Neutrophil (primary cell): ENCODE results near the gene RPS6KL1.

Experiments used
- H3K27ac ChIP-seq: fragments of 200-600 bp; sonication (generic); 2 replicates; pipeline ENCODE4 v1.5.1; 2016; ENCODE audit warnings: mild to moderate bottlenecking, moderate library complexity
- H3K27me3 ChIP-seq: fragments of 200-600 bp; sonication (generic); 2 replicates; pipeline ENCODE4 v1.6.0; 2016; ENCODE audit warnings: mild to moderate bottlenecking
- H3K36me3 ChIP-seq: fragments of 200-600 bp; sonication (generic); 2 replicates; pipeline ENCODE4 v1.5.1; 2017
- H3K4me1 ChIP-seq, 2 experiments: fragments of 200-600 bp in 1 of 2; sonication (generic) in 1 of 2; 1 replicate in 1 of 2; 2 replicates in 1 of 2; pipeline versions ENCODE4 v1.5.1 to v1.6.1; 2013 to 2016; ENCODE audit warnings: low read depth in 1 of 2, low read length in 1 of 2, mild to moderate bottlenecking in 1 of 2, moderate library complexity in 1 of 2; ENCODE audit not compliant: control insufficient read depth in 1 of 2, insufficient read depth in 1 of 2
- H3K4me3 ChIP-seq, 2 experiments: fragments of 200-600 bp in 1 of 2; sonication (generic) in 1 of 2; 1 replicate in 1 of 2; 2 replicates in 1 of 2; pipeline ENCODE4 v1.5.1; 2013 to 2016; ENCODE audit warnings: low read depth in 1 of 2, low read length in 1 of 2, mild to moderate bottlenecking in 1 of 2, moderate library complexity in 1 of 2
- H3K9me3 ChIP-seq: fragments of 200-600 bp; sonication (generic); 2 replicates; pipeline ENCODE4 v1.5.1; 2016
- TF ChIP-seq, protein P1 (sequence below): fragments of 200-600 bp; sonication (generic); IDR thresholded peaks from 2 replicates; pipeline ENCODE4 v1.5.1; 2016; ENCODE audit warnings: antibody characterized with exemption

The RPS6KL1 gene

DNA sequence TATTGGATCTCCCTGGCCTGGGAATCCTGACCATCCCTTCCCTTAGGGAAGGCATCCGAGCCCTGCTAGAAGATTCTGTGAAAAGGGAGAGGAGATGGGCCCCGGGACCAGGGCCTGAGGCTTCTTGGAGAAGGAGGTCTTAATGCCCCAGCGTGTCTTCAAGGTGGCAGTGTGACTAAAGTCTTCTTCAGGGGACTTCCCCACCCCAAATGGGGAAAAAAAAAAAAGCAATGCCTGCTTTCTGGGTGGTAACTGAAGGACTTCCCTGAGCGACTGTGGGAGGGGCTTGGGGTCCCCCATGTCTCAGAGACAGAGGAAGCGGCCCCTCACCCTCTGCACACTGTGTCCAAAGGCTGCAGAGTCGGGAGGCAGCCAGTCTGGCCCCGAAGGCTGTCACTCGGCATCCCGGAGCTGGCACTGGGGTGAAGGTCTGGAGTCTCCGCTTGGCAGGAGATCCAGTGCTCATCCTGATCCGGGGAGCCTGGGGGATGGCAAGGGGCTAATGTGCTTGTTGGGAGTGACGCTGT, 40.2 kb upstream of the RPS6KL1 start:
- no peak overlapping the region for H3K27ac ChIP-seq
- no peak overlapping the region for H3K4me3 ChIP-seq
- H3K9me3 ChIP-seq, result no peaks in the 10 kb centered on the region
- no peaks in the 10 kb centered on the region for H3K27me3 ChIP-seq
- peaks cover 12 to 16% of the 10 kb centered on the region in 2 experiments for H3K4me1 ChIP-seq
- no peaks in the 10 kb centered on the region for H3K36me3 ChIP-seq
- TF ChIP-seq, protein P1, sequence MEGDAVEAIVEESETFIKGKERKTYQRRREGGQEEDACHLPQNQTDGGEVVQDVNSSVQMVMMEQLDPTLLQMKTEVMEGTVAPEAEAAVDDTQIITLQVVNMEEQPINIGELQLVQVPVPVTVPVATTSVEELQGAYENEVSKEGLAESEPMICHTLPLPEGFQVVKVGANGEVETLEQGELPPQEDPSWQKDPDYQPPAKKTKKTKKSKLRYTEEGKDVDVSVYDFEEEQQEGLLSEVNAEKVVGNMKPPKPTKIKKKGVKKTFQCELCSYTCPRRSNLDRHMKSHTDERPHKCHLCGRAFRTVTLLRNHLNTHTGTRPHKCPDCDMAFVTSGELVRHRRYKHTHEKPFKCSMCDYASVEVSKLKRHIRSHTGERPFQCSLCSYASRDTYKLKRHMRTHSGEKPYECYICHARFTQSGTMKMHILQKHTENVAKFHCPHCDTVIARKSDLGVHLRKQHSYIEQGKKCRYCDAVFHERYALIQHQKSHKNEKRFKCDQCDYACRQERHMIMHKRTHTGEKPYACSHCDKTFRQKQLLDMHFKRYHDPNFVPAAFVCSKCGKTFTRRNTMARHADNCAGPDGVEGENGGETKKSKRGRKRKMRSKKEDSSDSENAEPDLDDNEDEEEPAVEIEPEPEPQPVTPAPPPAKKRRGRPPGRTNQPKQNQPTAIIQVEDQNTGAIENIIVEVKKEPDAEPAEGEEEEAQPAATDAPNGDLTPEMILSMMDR, result no peak

DNA sequence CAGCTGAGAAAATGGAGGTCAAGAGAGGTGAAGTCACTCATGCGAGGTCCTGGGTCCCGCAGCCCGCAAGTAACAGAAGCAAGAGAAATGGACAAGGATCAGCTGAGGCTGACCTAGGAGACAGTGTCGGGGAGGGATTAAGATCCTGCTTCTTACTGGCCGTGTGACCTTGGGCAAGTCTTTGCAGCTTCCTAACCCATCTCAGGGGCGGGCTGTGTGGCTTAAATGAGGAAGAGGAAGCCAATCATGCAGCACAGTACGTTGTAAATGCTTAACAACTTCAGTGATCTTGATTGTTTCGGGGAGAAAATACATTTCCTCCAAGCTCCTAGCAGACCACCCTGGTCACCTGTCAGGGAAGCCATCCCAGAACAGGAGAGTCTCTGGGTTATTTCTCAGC, 39.4 kb upstream of the RPS6KL1 start:
- no peaks in the 10 kb centered on the region for H3K36me3 ChIP-seq
- H3K27ac ChIP-seq, result peak overlapping the region; percentile 77
- H3K4me3 ChIP-seq, result peak overlapping the region; percentile 7 to 8
- peaks cover 12 to 16% of the 10 kb centered on the region in 2 experiments for H3K4me1 ChIP-seq
- TF ChIP-seq, protein P1, result no peak
- H3K27me3 ChIP-seq, result peaks cover 4% of the 10 kb centered on the region
- no peaks in the 10 kb centered on the region for H3K9me3 ChIP-seq

DNA sequence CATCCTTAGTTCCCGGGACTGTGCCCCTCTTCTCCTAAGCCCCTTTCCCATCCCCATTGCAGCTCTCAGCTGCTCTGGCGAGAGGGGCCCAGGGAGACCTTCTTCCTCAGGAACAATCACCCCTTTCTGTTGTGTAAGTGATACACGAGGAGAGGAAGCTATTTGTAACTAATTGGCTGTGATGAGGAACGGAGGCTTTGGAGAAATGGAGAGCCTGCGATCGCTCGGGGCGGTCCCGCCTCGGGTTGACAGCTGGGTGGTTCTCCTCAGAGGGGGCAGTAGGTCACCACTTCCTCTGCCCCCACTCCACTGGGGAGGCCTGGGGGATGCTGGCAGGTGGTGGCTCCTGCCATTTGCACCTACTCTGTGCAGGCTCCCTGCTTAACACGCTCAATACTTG, 39.0 kb upstream of the RPS6KL1 start:
- peaks cover 9% of the 10 kb centered on the region for H3K27me3 ChIP-seq
- TF ChIP-seq, protein P1, result no peak

DNA sequence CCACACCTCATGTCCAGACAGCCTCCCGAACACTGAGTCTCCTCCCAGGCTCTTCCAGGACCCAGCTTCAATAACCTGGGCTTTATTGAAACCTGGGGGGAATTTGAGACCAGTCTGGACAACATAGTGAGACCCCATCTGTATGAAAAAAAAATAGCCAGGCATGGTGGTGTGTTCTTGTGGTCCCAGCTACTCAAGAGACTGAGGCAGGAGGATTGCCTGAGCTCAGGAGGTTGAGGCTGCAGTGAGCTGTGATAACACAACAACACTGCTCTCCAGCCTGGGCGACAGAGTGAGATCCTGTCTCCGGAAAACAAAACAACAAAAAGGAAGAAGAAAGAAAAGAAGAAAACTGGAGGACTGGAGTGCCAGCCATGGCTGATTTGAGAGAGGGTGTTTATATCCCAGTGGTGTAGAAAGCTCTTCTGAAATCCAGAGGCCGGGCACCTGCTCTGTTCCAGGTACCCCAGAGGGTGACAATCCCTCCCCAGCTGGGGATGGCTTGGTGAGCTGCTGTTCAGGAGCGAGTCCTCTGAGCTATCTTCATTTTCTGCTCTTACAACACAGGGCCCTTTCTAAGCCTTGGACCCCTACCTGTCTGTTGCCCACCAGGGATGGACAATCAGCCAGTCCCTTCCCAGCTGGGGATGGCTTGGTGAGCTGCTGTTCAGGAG, 38.3 kb upstream of the RPS6KL1 start:
- Histone ChIP-seq H3K4me3 (no peak overlapping the region), H3K9me3 (no peaks in the 10 kb centered on the region), H3K27me3 (peaks cover 15% of the 10 kb centered on the region), H3K4me1 (peaks cover 12 to 16% of the 10 kb centered on the region in 2 experiments), H3K36me3 (no peaks in the 10 kb centered on the region), H3K27ac (no peak overlapping the region)
- TF ChIP-seq, protein P1, result no peak

More for the DNA sequence above, 39.0 kb upstream of the RPS6KL1 start:
- no peaks in the 10 kb centered on the region for H3K9me3 ChIP-seq
- peak overlapping the region; percentile 77 for H3K27ac ChIP-seq
- peak overlapping the region; percentile 7 to 8 for H3K4me3 ChIP-seq
- H3K4me1 ChIP-seq, result peaks cover 12 to 16% of the 10 kb centered on the region in 2 experiments
- no peaks in the 10 kb centered on the region for H3K36me3 ChIP-seq

DNA sequence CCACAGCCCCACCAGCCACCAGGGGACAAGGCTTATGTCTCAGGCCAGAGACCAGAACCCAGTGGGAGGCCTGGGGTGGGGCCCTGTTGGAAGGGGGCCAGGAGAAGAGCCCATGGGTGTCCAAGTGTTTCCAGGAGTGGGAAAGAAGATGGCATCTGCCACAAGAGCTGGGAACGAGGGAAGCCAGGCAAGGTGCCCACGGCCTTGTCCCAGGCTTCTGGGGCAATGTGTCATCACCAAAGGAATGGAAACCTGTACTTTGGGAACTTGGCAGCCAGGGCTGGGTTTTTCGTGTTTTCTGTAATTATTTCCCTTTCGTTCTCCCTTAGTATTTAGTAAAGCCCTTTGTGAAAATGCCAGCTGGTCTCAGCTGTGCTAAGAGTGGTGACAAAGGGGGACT, 37.7 kb upstream of the RPS6KL1 start:
- Histone ChIP-seq H3K27me3 (peaks cover 22% of the 10 kb centered on the region), H3K4me1 (peaks cover 12 to 17% of the 10 kb centered on the region in 2 experiments), H3K36me3 (no peaks in the 10 kb centered on the region), H3K4me3 (no peak overlapping the region), H3K27ac (no peak overlapping the region), H3K9me3 (no peaks in the 10 kb centered on the region)
- TF ChIP-seq, protein P1, result no peak
